ENCODE data around the gene LIG3.

DNA sequence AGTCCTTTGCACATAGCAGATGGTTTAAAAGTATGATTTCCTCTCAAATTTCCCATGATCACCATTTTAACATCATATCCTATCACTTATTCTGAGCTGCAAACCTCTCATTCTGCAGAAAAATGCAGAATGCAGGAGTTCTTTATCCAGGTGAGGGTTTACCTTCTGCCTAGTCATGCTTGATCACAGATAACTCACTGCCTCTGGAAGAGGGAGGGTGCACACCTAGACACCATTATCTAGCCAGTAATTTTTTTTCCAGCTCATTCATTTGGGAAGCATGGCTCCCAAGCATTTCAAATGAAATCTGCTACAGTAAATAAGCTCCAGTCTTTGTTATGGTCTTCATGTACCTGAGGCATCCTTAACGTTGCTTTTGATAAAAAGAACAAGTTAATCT lies 45.2 kb downstream of the LIG3 start:
- TF ChIP-seq, protein P1, sequence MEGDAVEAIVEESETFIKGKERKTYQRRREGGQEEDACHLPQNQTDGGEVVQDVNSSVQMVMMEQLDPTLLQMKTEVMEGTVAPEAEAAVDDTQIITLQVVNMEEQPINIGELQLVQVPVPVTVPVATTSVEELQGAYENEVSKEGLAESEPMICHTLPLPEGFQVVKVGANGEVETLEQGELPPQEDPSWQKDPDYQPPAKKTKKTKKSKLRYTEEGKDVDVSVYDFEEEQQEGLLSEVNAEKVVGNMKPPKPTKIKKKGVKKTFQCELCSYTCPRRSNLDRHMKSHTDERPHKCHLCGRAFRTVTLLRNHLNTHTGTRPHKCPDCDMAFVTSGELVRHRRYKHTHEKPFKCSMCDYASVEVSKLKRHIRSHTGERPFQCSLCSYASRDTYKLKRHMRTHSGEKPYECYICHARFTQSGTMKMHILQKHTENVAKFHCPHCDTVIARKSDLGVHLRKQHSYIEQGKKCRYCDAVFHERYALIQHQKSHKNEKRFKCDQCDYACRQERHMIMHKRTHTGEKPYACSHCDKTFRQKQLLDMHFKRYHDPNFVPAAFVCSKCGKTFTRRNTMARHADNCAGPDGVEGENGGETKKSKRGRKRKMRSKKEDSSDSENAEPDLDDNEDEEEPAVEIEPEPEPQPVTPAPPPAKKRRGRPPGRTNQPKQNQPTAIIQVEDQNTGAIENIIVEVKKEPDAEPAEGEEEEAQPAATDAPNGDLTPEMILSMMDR (IDR thresholded peaks at IDR 0.05), result no peak
- TF ChIP-seq POLR2AphosphoS5 (IDR thresholded peaks at IDR 0.05) (no peak), POLR2A (IDR thresholded peaks at IDR 0.05) (no peak)

Data from gastroesophageal sphincter (tissue), 3 donors.